HFF-Myc (cell line): ENCODE measurements around the gene IQSEC1.

Experiments
- DNase-seq: peaks from one replicate; pipeline ENCODE4 v3.0.0-alpha.2; 2011; ENCODE audit warnings: low read depth; ENCODE audit errors: extremely low read depth
- H3K4me3 ChIP-seq: replicated peaks from 2 replicates; pipeline ENCODE4 v1.5.1; 2011; ENCODE audit warnings: low read depth, mild to moderate bottlenecking, control low read depth, low read length
- CTCF ChIP-seq: IDR thresholded peaks from 2 replicates; pipeline ENCODE4 v1.5.1; 2012; ENCODE audit warnings: mild to moderate bottlenecking, low read depth, low read length, control low read depth; ENCODE audit errors: missing control alignments

The IQSEC1 gene

GRCh38 chr3:13073326-13074005 lies at the start of gene IQSEC1:
Gene IQSEC1, minus strand, starts transcription at chr3:13073429. Its CDS starts 415 bp downstream, at chr3:13073014.
- H3K4me3 ChIP-seq: no peak within 1 kb of the TSS
- DNase-seq: no peak

GRCh38 chr3:13122081-13123012 lies 49.1 kb upstream of the IQSEC1 start:
- no peak for DNase-seq
- TF ChIP-seq CTCF: no peak
- H3K4me3 ChIP-seq: no peak overlapping the region

More at GRCh38 chr3:13073326-13074005, at the start of gene IQSEC1:
- TF ChIP-seq CTCF: no peak

- H3K4me3 ChIP-seq: no peak overlapping the region
- TF ChIP-seq CTCF: no peak
- DNase-seq: no peak
Measured at GRCh38 chr3:13121553-13122001, 48.3 kb upstream of the IQSEC1 start.

- TF ChIP-seq CTCF: no peak
- DNase-seq: no peak
- H3K4me3 ChIP-seq: no peak overlapping the region
Measured at GRCh38 chr3:13120928-13121552, 47.8 kb upstream of the IQSEC1 start.

GRCh38 chr3:13120289-13120927 lies 47.2 kb upstream of the IQSEC1 start:
- no peak for DNase-seq
- TF ChIP-seq CTCF: no peak
- no peak overlapping the region for H3K4me3 ChIP-seq

GRCh38 chr3:13119471-13120220 lies 46.4 kb upstream of the IQSEC1 start:
- H3K4me3 ChIP-seq: no peak overlapping the region

More at GRCh38 chr3:13119471-13120220, 46.4 kb upstream of the IQSEC1 start:
- TF ChIP-seq CTCF: no peak
- no peak for DNase-seq
